Renal pelvis (tissue), 4 donors: Measurements from ENCODE around the gene ADAMTS5. TPM values are rescaled to one million over a fixed set of nuclear protein-coding genes. Genes with fewer than 3 reads are reported as not detected.

ENCODE experiments used
- DNase-seq: peaks from one replicate; pipeline ENCODE4 v3.0.0-alpha.2; 2013
- polyA plus RNA-seq, 3 donors: library from polyadenylated mRNA; unstranded; fragments of 120-200 nt; gene quantifications; one replicate each; pipeline ENCODE4 v1.2.1, GENCODE V29; 2013; ENCODE audit not compliant: insufficient read length in 3 of 3

ADAMTS5 gene
- polyA plus RNA-seq, 3 donors, result 16.0 to 18.0 (median 17.6) TPM

- peak; percentile 54 for DNase-seq
Measured at GRCh38 chr21:26909972-26910371, 56.9 kb downstream of the ADAMTS5 start.

GRCh38 chr21:26900980-26901379, 65.9 kb downstream of the ADAMTS5 start:
- DNase-seq, result no peak

GRCh38 chr21:26892151-26892550, 74.7 kb downstream of the ADAMTS5 start:
- DNase-seq, result no peak

- DNase-seq, result no peak
Measured at GRCh38 chr21:26888931-26889330, 78.0 kb downstream of the ADAMTS5 start.

GRCh38 chr21:26888256-26888655, 78.6 kb downstream of the ADAMTS5 start:
- no peak for DNase-seq

- DNase-seq, result no peak
Measured at GRCh38 chr21:26887251-26887650, 79.6 kb downstream of the ADAMTS5 start.

GRCh38 chr21:26884436-26884835, 82.5 kb downstream of the ADAMTS5 start:
- no peak for DNase-seq

GRCh38 chr21:26883768-26884167, 83.1 kb downstream of the ADAMTS5 start:
- no peak for DNase-seq

GRCh38 chr21:26881504-26882228, 85.2 kb downstream of the ADAMTS5 start:
- peak; percentile 9 for DNase-seq

GRCh38 chr21:26877018-26877417, 89.9 kb downstream of the ADAMTS5 start:
- no peak for DNase-seq

GRCh38 chr21:26874347-26874746, 92.5 kb downstream of the ADAMTS5 start:
- no peak for DNase-seq

Other genes with a start within 250 kb of the ADAMTS5 start
- 100 to 1,000 TPM in 2 of 3 donors, 10 to 100 TPM in 1; 90.6 to 124 (median 110) TPM for gene ADAMTS1, start 121.7 kb downstream of the ADAMTS5 start, polyA plus RNA-seq